Parathyroid adenoma (tissue), 2 donors: Measurements from ENCODE around the gene NR1H4.

Experiments used
- H2AFZ ChIP-seq: fragments of 300-600 bp; sonication (generic); one replicate; pipeline ENCODE4 v1.7.0; 2017; ENCODE audit warnings: antibody characterized with exemption, mild to moderate bottlenecking
- H3K27ac ChIP-seq: fragments of 300-600 bp; sonication (generic); one replicate; pipeline ENCODE4 v1.7.0; 2017
- H3K27me3 ChIP-seq: fragments of 300-600 bp; sonication (generic); one replicate; pipeline ENCODE4 v1.7.0; 2017; ENCODE audit warnings: low read length; ENCODE audit not compliant: control insufficient read depth, insufficient read depth
- H3K36me3 ChIP-seq: fragments of 300-600 bp; sonication (generic); one replicate; pipeline ENCODE4 v1.7.0; 2017; ENCODE audit warnings: low read length; ENCODE audit not compliant: control insufficient read depth, insufficient read depth
- H3K4me1 ChIP-seq: fragments of 300-600 bp; sonication (generic); one replicate; pipeline ENCODE4 v1.7.0; 2017; ENCODE audit warnings: control low read depth
- H3K4me2 ChIP-seq: fragments of 300-600 bp; sonication (generic); one replicate; pipeline ENCODE4 v1.7.0; 2017; ENCODE audit warnings: low read length
- H3K4me3 ChIP-seq: fragments of 300-600 bp; sonication (generic); one replicate; pipeline ENCODE4 v1.7.0; 2017; ENCODE audit warnings: low read depth, low read length
- H3K79me2 ChIP-seq: fragments of 300-600 bp; sonication (generic); one replicate; pipeline ENCODE4 v1.7.0; 2017; ENCODE audit warnings: control low read depth
- H3K9ac ChIP-seq: fragments of 300-600 bp; sonication (generic); one replicate; pipeline ENCODE4 v1.7.0; 2017; ENCODE audit warnings: mild to moderate bottlenecking
- H3K9me3 ChIP-seq: fragments of 300-600 bp; sonication (generic); one replicate; pipeline ENCODE4 v1.7.0; 2017; ENCODE audit warnings: low read length; ENCODE audit not compliant: control insufficient read depth
- CTCF ChIP-seq: fragments of 300-600 bp; sonication (generic); IDR thresholded peaks from one replicate; pipeline ENCODE4 v1.7.0; 2017; ENCODE audit warnings: antibody characterized with exemption, mild to moderate bottlenecking
- donor health status: primary hyperparathyroidism.

NR1H4 gene

GRCh38 chr12:100528034-100528433, 54.4 kb downstream of the NR1H4 start:
- no peaks in the 10 kb centered on the region for H3K27me3 ChIP-seq
- H3K4me2 ChIP-seq: no peak overlapping the region
- no peak overlapping the region for H3K4me3 ChIP-seq
- no peaks in the 10 kb centered on the region for H3K4me1 ChIP-seq
- no peak overlapping the region for H2AFZ ChIP-seq
- H3K36me3 ChIP-seq: no peaks in the 10 kb centered on the region
- no peak overlapping the region for H3K9ac ChIP-seq
- no peaks in the 10 kb centered on the region for H3K79me2 ChIP-seq
- H3K27ac ChIP-seq: no peak overlapping the region
- no peak for TF ChIP-seq CTCF
- H3K9me3 ChIP-seq: no peaks in the 10 kb centered on the region

GRCh38 chr12:100528471-100529127, 54.9 kb downstream of the NR1H4 start:
- no peak overlapping the region for H2AFZ ChIP-seq
- H3K79me2 ChIP-seq: no peaks in the 10 kb centered on the region
- no peaks in the 10 kb centered on the region for H3K9me3 ChIP-seq
- H3K9ac ChIP-seq: no peak overlapping the region
- no peak overlapping the region for H3K27ac ChIP-seq
- H3K4me1 ChIP-seq: no peaks in the 10 kb centered on the region
- no peak overlapping the region for H3K4me3 ChIP-seq
- H3K27me3 ChIP-seq: no peaks in the 10 kb centered on the region
- no peak overlapping the region for H3K4me2 ChIP-seq
- no peaks in the 10 kb centered on the region for H3K36me3 ChIP-seq
- no peak for TF ChIP-seq CTCF

GRCh38 chr12:100529756-100530350, 56.2 kb downstream of the NR1H4 start:
- no peaks in the 10 kb centered on the region for H3K4me1 ChIP-seq
- no peaks in the 10 kb centered on the region for H3K79me2 ChIP-seq
- no peak for TF ChIP-seq CTCF
- no peaks in the 10 kb centered on the region for H3K9me3 ChIP-seq
- H3K9ac ChIP-seq: no peak overlapping the region
- H3K27me3 ChIP-seq: no peaks in the 10 kb centered on the region
- no peaks in the 10 kb centered on the region for H3K36me3 ChIP-seq
- no peak overlapping the region for H3K4me2 ChIP-seq
- H3K27ac ChIP-seq: no peak overlapping the region
- no peak overlapping the region for H2AFZ ChIP-seq
- no peak overlapping the region for H3K4me3 ChIP-seq

GRCh38 chr12:100533376-100533775, 59.7 kb downstream of the NR1H4 start:
- H3K79me2 ChIP-seq: no peaks in the 10 kb centered on the region
- no peak for TF ChIP-seq CTCF
- H3K4me1 ChIP-seq: no peaks in the 10 kb centered on the region
- no peak overlapping the region for H2AFZ ChIP-seq
- no peak overlapping the region for H3K4me2 ChIP-seq
- H3K36me3 ChIP-seq: no peaks in the 10 kb centered on the region
- H3K9ac ChIP-seq: no peak overlapping the region
- H3K27me3 ChIP-seq: no peaks in the 10 kb centered on the region
- H3K27ac ChIP-seq: no peak overlapping the region
- H3K9me3 ChIP-seq: no peaks in the 10 kb centered on the region
- no peak overlapping the region for H3K4me3 ChIP-seq
